ENCODE results near the gene HERC5.
A peak's percentile ranks its signal among the peaks of the same experiment; 100 is the strongest.

Gene HERC5

GRCh38 chr4:88456670-88457306 is at the start of gene HERC5:
TSS of gene HERC5 (plus strand) at chr4:88457119. CDS start at chr4:88457270, 151 bp downstream.
- peaks cover 3% of the 10 kb centered on the region for H3K4me1 Mint-ChIP-seq
- TF ChIP-seq CTCF (IDR thresholded peaks at IDR 0.05; ENCODE audit: unreplicated experiment in 3 of 3) = peak; percentile 60 to 73 (median 61)
- no peaks in the 10 kb centered on the region for H3K36me3 Mint-ChIP-seq (ENCODE audit: low read depth)
- peak within 1 kb of the TSS in 2 of 3 experiments; percentile 12 to 74 for H3K27ac Mint-ChIP-seq
- H3K4me3 Mint-ChIP-seq = peak within 1 kb of the TSS; percentile 92 to 98 (median 95)
- H3K27me3 Mint-ChIP-seq (ENCODE audit: low read depth) = peaks cover 54% of the 10 kb centered on the region
- H3K9me3 Mint-ChIP-seq = no peaks in the 10 kb centered on the region

- Mint-ChIP-seq H3K9me3 (no peaks in the 10 kb centered on the region), H3K4me1 (no peaks in the 10 kb centered on the region), H3K27ac (no peak overlapping the region), H3K4me3 (no peak overlapping the region), H3K36me3 (ENCODE audit: low read depth) (no peaks in the 10 kb centered on the region), H3K27me3 (ENCODE audit: low read depth) (no peaks in the 10 kb centered on the region)
- no peak for TF ChIP-seq CTCF (IDR thresholded peaks at IDR 0.05; ENCODE audit: unreplicated experiment in 3 of 3)
These were observed 47.7 kb upstream of the HERC5 start for GRCh38 chr4:88409206-88409605.

- Mint-ChIP-seq H3K27me3 (ENCODE audit: low read depth) (no peaks in the 10 kb centered on the region), H3K36me3 (ENCODE audit: low read depth) (no peaks in the 10 kb centered on the region), H3K9me3 (no peaks in the 10 kb centered on the region), H3K4me1 (no peaks in the 10 kb centered on the region), H3K4me3 (no peak overlapping the region), H3K27ac (no peak overlapping the region)
- no peak for TF ChIP-seq CTCF (IDR thresholded peaks at IDR 0.05; ENCODE audit: unreplicated experiment in 3 of 3)
These were observed 47.1 kb upstream of the HERC5 start for GRCh38 chr4:88409789-88410188.

GRCh38 chr4:88411491-88412096 is 45.3 kb upstream of the HERC5 start:
- H3K4me1 Mint-ChIP-seq = no peaks in the 10 kb centered on the region
- no peak for TF ChIP-seq CTCF (IDR thresholded peaks at IDR 0.05; ENCODE audit: unreplicated experiment in 3 of 3)

GRCh38 chr4:88413801-88414200 is 43.1 kb upstream of the HERC5 start:
- TF ChIP-seq CTCF (IDR thresholded peaks at IDR 0.05; ENCODE audit: unreplicated experiment in 3 of 3) = no peak
- Mint-ChIP-seq H3K36me3 (ENCODE audit: low read depth) (no peaks in the 10 kb centered on the region), H3K27me3 (ENCODE audit: low read depth) (no peaks in the 10 kb centered on the region), H3K27ac (no peak overlapping the region), H3K9me3 (no peaks in the 10 kb centered on the region), H3K4me1 (no peaks in the 10 kb centered on the region), H3K4me3 (no peak overlapping the region)

More at GRCh38 chr4:88411491-88412096, 45.3 kb upstream of the HERC5 start:
- H3K36me3 Mint-ChIP-seq (ENCODE audit: low read depth) = no peaks in the 10 kb centered on the region
- H3K9me3 Mint-ChIP-seq = no peaks in the 10 kb centered on the region
- no peak overlapping the region for H3K27ac Mint-ChIP-seq
- H3K27me3 Mint-ChIP-seq (ENCODE audit: low read depth) = no peaks in the 10 kb centered on the region
- H3K4me3 Mint-ChIP-seq = no peak overlapping the region

- H3K27me3 Mint-ChIP-seq (ENCODE audit: low read depth) = no peaks in the 10 kb centered on the region
- no peaks in the 10 kb centered on the region for H3K36me3 Mint-ChIP-seq (ENCODE audit: low read depth)
- H3K9me3 Mint-ChIP-seq = no peaks in the 10 kb centered on the region
- H3K4me3 Mint-ChIP-seq = no peak overlapping the region
- no peak for TF ChIP-seq CTCF (IDR thresholded peaks at IDR 0.05; ENCODE audit: unreplicated experiment in 3 of 3)
- H3K27ac Mint-ChIP-seq = no peak overlapping the region
- H3K4me1 Mint-ChIP-seq = no peaks in the 10 kb centered on the region
These were observed 42.2 kb upstream of the HERC5 start for GRCh38 chr4:88414755-88415154.

All from nephron (organoid).